GM12865 (cell line): ENCODE data around the gene ZIC1.

ENCODE experiments used
- DNase-seq: peaks from one replicate; pipeline ENCODE4 v3.0.0; 2010; ENCODE audit warnings: low read depth
- H3K4me3 ChIP-seq: 2 replicates; pipeline ENCODE4 v1.5.1; 2011; ENCODE audit warnings: mild to moderate bottlenecking, low read depth, low read length, control low read depth
- TF ChIP-seq, protein P1 (sequence below): IDR thresholded peaks from 2 replicates; pipeline ENCODE4 v1.5.1; 2011; ENCODE audit warnings: low read length, control low read depth, low read depth, inconsistent platforms; ENCODE audit not compliant: insufficient read depth; ENCODE audit errors: missing control alignments

The ZIC1 gene

DNA sequence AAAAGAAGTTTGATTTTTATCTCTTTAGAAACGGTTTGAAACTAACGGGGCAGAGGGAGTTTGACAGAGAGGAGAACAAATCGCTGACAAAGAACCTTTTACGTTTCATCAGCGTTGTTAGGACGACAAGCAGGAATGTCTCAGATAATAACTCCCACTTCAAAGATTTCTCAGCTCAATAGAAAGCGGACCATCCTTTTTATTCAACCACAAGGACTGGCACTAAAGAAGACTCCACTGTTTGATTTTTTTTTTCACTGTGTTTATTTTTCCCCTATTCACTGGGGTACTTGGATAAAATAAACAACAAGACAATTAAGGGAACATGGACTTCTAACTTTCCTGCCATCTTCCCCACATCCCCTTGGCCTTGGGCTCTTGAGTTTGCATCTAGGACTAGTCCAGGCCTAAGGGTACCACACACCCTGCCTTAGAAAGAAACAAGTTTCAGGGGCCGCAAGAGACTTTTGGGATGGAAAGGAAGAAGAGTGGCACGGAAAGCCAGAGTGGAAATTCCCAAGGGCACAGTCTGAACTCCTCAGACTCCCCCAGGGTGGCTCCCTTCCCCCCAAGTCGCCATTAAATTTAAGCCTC is 21.8 kb upstream of the ZIC1 start:
- TF ChIP-seq, protein P1, sequence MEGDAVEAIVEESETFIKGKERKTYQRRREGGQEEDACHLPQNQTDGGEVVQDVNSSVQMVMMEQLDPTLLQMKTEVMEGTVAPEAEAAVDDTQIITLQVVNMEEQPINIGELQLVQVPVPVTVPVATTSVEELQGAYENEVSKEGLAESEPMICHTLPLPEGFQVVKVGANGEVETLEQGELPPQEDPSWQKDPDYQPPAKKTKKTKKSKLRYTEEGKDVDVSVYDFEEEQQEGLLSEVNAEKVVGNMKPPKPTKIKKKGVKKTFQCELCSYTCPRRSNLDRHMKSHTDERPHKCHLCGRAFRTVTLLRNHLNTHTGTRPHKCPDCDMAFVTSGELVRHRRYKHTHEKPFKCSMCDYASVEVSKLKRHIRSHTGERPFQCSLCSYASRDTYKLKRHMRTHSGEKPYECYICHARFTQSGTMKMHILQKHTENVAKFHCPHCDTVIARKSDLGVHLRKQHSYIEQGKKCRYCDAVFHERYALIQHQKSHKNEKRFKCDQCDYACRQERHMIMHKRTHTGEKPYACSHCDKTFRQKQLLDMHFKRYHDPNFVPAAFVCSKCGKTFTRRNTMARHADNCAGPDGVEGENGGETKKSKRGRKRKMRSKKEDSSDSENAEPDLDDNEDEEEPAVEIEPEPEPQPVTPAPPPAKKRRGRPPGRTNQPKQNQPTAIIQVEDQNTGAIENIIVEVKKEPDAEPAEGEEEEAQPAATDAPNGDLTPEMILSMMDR, result no peak
- DNase-seq, result no peak
- no peak overlapping the region for H3K4me3 ChIP-seq

- TF ChIP-seq, protein P1, result no peak
- H3K4me3 ChIP-seq, result no peak overlapping the region
- DNase-seq, result no peak
These were observed 21.1 kb upstream of the ZIC1 start for GRCh38 chr3:147387885-147388699.

GRCh38 chr3:147388700-147389580 is 20.2 kb upstream of the ZIC1 start:
- TF ChIP-seq, protein P1, result no peak
- no peak for DNase-seq
- H3K4me3 ChIP-seq, result no peak overlapping the region

DNA sequence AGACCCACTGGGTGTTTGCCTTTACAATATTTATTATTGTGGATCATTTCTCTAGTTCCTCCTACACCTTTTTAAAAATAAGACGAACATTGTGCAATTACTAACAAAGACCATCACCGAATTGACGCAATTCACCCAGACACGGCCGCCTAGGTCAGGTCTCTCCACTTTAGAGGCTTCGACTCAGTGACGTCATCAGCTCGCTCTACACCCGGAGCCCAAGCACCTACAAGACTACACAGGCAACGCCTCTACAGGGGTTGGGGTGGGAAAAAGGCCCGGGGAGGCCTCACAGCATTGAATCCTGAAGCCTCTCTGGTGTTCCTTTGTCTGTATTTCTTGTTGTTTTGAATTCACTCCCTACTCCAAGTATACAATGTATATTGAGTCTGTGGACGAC is 19.4 kb upstream of the ZIC1 start:
- TF ChIP-seq, protein P1, result no peak
- no peak overlapping the region for H3K4me3 ChIP-seq
- no peak for DNase-seq

DNA sequence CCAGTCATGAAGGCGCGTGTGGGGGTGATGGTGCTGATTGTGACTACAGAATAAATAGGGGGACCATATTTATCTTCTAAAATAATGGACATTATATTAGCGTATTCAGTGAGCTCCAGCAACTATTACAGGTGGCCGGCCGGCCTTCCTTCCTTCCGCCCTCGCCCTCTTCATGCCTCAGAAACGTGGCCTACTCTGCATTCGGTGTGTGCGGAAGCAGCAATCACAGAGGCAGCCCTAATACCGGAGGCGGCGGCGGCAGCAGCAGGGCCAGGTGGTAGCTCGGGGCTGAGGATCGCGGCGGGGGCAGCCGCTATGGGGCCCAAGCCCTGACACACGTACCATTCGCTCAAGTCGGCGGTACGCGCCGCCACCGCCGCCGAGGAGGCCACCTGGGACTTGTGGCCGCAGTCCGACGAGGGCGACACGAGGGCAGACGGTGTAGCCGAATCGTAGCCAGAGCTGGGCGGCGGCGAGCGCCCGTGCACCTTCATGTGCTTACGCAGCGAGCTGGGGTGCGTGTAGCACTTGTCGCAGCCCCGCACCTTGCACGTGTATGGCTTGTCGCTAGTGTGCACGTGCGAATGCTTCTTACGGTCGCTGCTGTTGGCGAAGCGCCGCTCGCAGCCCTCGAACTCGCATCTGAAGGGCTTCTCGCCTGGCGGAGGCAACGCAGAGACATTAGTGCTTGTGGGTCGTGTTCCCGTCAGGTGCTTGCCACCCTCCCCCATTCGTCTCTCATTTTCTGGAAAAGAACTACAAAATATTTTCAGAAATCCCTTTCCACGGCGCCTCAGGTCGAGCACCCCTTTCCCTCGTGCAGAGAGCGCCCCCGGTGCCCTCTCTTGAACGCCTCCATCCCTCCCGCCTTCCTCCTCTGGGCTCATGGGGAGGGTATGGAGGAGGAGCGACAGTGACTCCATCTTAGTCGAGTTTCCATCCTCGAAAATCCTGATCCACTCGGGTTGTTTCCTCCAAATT is 18.3 kb upstream of the ZIC1 start:
- TF ChIP-seq, protein P1, result no peak
- DNase-seq, result no peak
- no peak overlapping the region for H3K4me3 ChIP-seq
